T-helper 17 cell (primary cell): ENCODE data around the gene TAS2R60. TPM values are rescaled to one million over a fixed set of nuclear protein-coding genes. Genes with fewer than 3 reads are reported as not detected.
"Not testable (repeated sequence)": the region's sequence is repeated elsewhere in the genome, so short reads cannot be mapped to it uniquely, and the experiment has no call there.

Source experiments
- ATAC-seq: fragments of 150-1000 bp; cut with Tn5 transposase; 2 replicates; pipeline ENCODE4 v1.10.0; 2021; ENCODE audit warnings: mild to moderate bottlenecking, moderate library complexity
- DNase-seq, 3 donors: peaks; one replicate each; pipeline versions ENCODE4 v3.0.0 to v3.0.0-alpha.2; 2020 to 2021
- H3K9me3 ChIP-seq: one replicate; pipeline ENCODE4 v1.7.0; 2013; ENCODE audit warnings: low read length, mild to moderate bottlenecking; ENCODE audit not compliant: control insufficient read depth, poor library complexity, severe bottlenecking
- H3K27ac Mint-ChIP-seq: one replicate; pipeline ENCODE4 v1.8.0; 2022; ENCODE audit warnings: mild to moderate bottlenecking, moderate library complexity, mixed read lengths
- H3K27me3 Mint-ChIP-seq: one replicate; pipeline ENCODE4 v1.8.0; 2022; ENCODE audit warnings: mixed read lengths
- H3K36me3 Mint-ChIP-seq: one replicate; pipeline ENCODE4 v1.8.0; 2022; ENCODE audit warnings: low read depth, mixed read lengths
- H3K4me1 Mint-ChIP-seq: one replicate; pipeline ENCODE4 v1.8.0; 2022; ENCODE audit warnings: mild to moderate bottlenecking, mixed read lengths
- H3K4me3 Mint-ChIP-seq: one replicate; pipeline ENCODE4 v1.8.0; 2022; ENCODE audit warnings: mild to moderate bottlenecking, moderate library complexity, mixed read lengths
- total RNA-seq, 4 donors: library from RNA in 2 of 4; stranded (reverse) in 2 of 4; gene quantifications; one replicate each; pipeline ENCODE4 v1.2.3 and lab custom pipeline; 2022 to 2026

Gene TAS2R60
- total RNA-seq, 2 donors from 2014 or later, result 0.60 to 0.80 TPM

DNA sequence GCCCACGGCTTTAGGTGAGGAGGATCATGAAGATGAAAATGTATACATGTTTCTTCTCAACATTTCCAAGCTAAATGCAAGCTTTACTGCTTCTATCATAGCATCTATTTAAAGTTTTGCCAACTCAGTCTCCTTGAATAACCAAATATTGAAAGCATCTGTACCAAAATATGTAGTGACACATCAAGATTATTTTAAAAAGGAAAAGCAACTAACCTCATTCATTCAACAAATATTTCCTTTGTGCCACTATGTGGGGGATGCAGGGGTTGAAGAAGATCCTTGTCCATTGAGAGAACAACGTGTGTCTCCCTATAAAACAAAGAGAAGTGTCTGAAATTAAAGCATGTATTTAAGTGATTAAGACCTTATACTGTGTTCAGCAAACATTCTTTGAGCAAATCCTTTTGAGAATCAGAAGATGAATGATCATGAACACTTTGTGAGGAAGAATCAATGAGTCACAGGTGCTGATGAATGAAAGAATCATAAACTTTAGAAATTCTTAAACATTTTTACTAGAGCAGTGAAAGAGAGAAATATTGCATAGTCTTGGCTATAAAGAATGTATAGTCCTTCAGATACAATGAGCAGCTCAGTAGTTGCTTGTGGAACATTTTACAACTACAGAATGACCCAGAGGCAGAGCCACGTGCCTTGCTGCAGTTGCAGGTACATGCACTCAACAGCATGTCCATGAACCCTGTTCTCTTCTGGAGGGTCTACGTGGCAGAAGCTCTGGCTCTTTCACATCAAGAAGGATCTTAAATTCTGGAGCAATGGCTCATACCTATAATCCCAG lies 13.9 kb downstream of the TAS2R60 start:
- no peaks in the 10 kb centered on the region for H3K9me3 ChIP-seq
- H3K27ac Mint-ChIP-seq, result no peak overlapping the region
- no peak for ATAC-seq
- H3K4me1 Mint-ChIP-seq, result peaks cover 5% of the 10 kb centered on the region
- DNase-seq, result no peak
- peaks cover 3% of the 10 kb centered on the region for H3K36me3 Mint-ChIP-seq
- peaks cover 6% of the 10 kb centered on the region for H3K27me3 Mint-ChIP-seq
- H3K4me3 Mint-ChIP-seq, result no peak overlapping the region

- DNase-seq (no peak), ATAC-seq (no peak)
- peaks cover 5% of the 10 kb centered on the region for H3K4me1 Mint-ChIP-seq
- no peak overlapping the region for H3K4me3 Mint-ChIP-seq
- H3K27ac Mint-ChIP-seq, result no peak overlapping the region
- peaks cover 3% of the 10 kb centered on the region for H3K36me3 Mint-ChIP-seq
- H3K9me3 ChIP-seq, result no peaks in the 10 kb centered on the region
- H3K27me3 Mint-ChIP-seq, result peaks cover 6% of the 10 kb centered on the region
Observed at GRCh38 chr7:143458263-143458662, 15.0 kb downstream of the TAS2R60 start.

- Mint-ChIP-seq H3K4me3 (no peak overlapping the region), H3K36me3 (peaks cover 2% of the 10 kb centered on the region), H3K27me3 (peaks cover 6% of the 10 kb centered on the region), H3K27ac (no peak overlapping the region), H3K4me1 (peaks cover 4% of the 10 kb centered on the region)
- ATAC-seq (no peak), DNase-seq (no peak)
- H3K9me3 ChIP-seq, result no peaks in the 10 kb centered on the region
Observed at GRCh38 chr7:143458681-143459080, 15.4 kb downstream of the TAS2R60 start.

GRCh38 chr7:143459359-143459758 lies 16.1 kb downstream of the TAS2R60 start:
- peaks cover 2% of the 10 kb centered on the region for H3K4me1 Mint-ChIP-seq
- peaks cover 6% of the 10 kb centered on the region for H3K27me3 Mint-ChIP-seq
- no peak for ATAC-seq
- DNase-seq, result no peak
- H3K4me3 Mint-ChIP-seq, result no peak overlapping the region
- no peaks in the 10 kb centered on the region for H3K36me3 Mint-ChIP-seq
- H3K9me3 ChIP-seq, result no peaks in the 10 kb centered on the region
- H3K27ac Mint-ChIP-seq, result no peak overlapping the region

GRCh38 chr7:143460271-143460979 lies 17.2 kb downstream of the TAS2R60 start:
- no peaks in the 10 kb centered on the region for H3K9me3 ChIP-seq
- ATAC-seq, result no peak
- Mint-ChIP-seq H3K27ac (no peak overlapping the region), H3K36me3 (no peaks in the 10 kb centered on the region), H3K4me3 (no peak overlapping the region), H3K4me1 (no peaks in the 10 kb centered on the region), H3K27me3 (peaks cover 6% of the 10 kb centered on the region)
- DNase-seq, result no peak

DNA sequence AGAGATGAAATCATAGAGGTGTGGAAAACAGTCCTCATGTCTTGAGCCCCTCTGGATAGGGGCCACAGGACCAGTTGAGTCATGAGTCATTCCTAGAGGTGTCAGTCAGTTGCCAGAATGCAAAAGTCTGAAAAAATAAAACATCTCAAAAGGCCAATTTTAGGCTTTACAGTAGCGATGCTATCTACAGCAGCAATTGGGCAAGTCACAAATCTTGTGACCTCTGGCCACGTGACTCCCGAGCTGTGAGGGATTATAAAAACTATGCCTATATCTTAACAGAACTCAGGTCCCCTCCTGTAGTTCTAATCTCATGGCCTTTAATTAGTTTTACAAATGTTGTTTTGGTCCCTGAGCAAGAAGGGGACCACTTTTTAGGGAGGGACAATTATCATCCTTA lies 18.8 kb downstream of the TAS2R60 start:
- H3K27me3 Mint-ChIP-seq, result peaks cover 6% of the 10 kb centered on the region
- no peak for DNase-seq
- no peak for ATAC-seq
- no peaks in the 10 kb centered on the region for H3K4me1 Mint-ChIP-seq
- no peak overlapping the region for H3K4me3 Mint-ChIP-seq
- no peak overlapping the region for H3K27ac Mint-ChIP-seq
- no peaks in the 10 kb centered on the region for H3K9me3 ChIP-seq
- H3K36me3 Mint-ChIP-seq, result no peaks in the 10 kb centered on the region

- DNase-seq (no peak), ATAC-seq (no peak)
- Mint-ChIP-seq H3K27ac (no peak overlapping the region), H3K36me3 (no peaks in the 10 kb centered on the region), H3K27me3 (no peaks in the 10 kb centered on the region), H3K4me3 (no peak overlapping the region), H3K4me1 (peaks cover 2% of the 10 kb centered on the region)
- no peaks in the 10 kb centered on the region for H3K9me3 ChIP-seq
Observed at GRCh38 chr7:143463556-143463955, 20.3 kb downstream of the TAS2R60 start.

DNA sequence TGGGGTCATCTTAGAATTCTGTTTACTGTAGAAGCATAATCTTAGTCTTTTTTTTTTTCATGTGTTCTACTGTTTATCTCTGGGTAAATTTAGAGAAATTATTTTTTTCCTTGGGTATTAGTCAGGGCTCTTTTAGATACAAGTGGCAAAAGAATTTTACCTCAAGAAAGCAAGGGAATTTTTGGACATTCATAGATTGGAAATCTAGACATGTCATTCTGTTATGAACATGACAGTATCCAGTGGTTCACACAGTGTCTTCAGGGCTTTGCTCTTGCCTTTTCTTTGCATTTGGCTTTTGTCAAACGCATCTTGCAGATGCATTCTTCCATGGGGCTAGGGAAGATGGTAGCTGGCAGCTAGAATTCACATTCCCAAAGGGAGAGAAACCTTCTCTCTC lies 20.7 kb downstream of the TAS2R60 start:
- no peak for ATAC-seq
- H3K9me3 ChIP-seq, result no peaks in the 10 kb centered on the region
- Mint-ChIP-seq H3K36me3 (no peaks in the 10 kb centered on the region), H3K27me3 (no peaks in the 10 kb centered on the region), H3K4me3 (no peak overlapping the region), H3K4me1 (peaks cover 2% of the 10 kb centered on the region), H3K27ac (no peak overlapping the region)
- DNase-seq, result no peak

DNA sequence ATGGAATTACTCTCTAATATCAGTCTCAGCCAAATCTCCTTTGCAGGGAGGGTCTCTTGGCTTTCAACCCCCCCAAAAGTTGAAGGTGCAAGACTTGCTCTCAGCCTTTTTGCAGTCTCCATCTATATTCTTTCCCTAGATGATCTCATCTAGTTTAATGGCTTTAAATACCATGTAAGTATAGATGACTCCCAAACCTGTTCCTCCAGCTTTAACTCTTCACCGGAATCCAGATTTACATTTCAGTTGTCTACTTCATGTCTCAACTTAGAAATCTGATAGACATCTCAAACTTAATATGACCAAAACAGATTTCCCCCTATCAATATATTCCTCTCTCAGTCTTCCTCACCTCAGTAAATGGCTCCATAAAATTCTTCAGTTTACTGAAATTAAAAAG lies 24.5 kb downstream of the TAS2R60 start:
- Mint-ChIP-seq H3K4me1 (peaks cover 2% of the 10 kb centered on the region), H3K27me3 (no peaks in the 10 kb centered on the region), H3K27ac (no peak overlapping the region), H3K4me3 (no peak overlapping the region), H3K36me3 (no peaks in the 10 kb centered on the region)
- no peak for ATAC-seq
- DNase-seq, result no peak
- no peaks in the 10 kb centered on the region for H3K9me3 ChIP-seq

GRCh38 chr7:143472071-143472689 lies 28.9 kb downstream of the TAS2R60 start:
- not testable (repeated sequence) for ATAC-seq, H3K9me3 ChIP-seq, H3K27ac Mint-ChIP-seq, DNase-seq, H3K4me1 Mint-ChIP-seq, H3K36me3 Mint-ChIP-seq, H3K27me3 Mint-ChIP-seq, H3K4me3 Mint-ChIP-seq

- no peaks in the 10 kb centered on the region for H3K9me3 ChIP-seq
- no peaks in the 10 kb centered on the region for H3K36me3 Mint-ChIP-seq
- ATAC-seq (no peak), DNase-seq (no peak)
- H3K27me3 Mint-ChIP-seq, result no peaks in the 10 kb centered on the region
- H3K4me3 Mint-ChIP-seq, result no peak within 1 kb of the TSS
- H3K27ac Mint-ChIP-seq, result no peak within 1 kb of the TSS
- peaks cover 8% of the 10 kb centered on the region for H3K4me1 Mint-ChIP-seq
Observed at GRCh38 chr7:143477501-143478150, 34.4 kb downstream of the TAS2R60 start, which contains the start of gene TAS2R41. TAS2R41 (plus strand) TSS chr7:143477873; CDS start chr7:143477873, 0 bp downstream.

GRCh38 chr7:143479055-143479766 lies 36.0 kb downstream of the TAS2R60 start:
- ATAC-seq (no peak), DNase-seq (no peak)
- H3K9me3 ChIP-seq, result no peaks in the 10 kb centered on the region
- Mint-ChIP-seq H3K4me3 (no peak overlapping the region), H3K27ac (no peak overlapping the region), H3K4me1 (peaks cover 8% of the 10 kb centered on the region), H3K27me3 (no peaks in the 10 kb centered on the region), H3K36me3 (no peaks in the 10 kb centered on the region)
